H9 (cell line): ENCODE data around the gene TMEM117. TPM values are rescaled to one million over a fixed set of nuclear protein-coding genes. Genes with fewer than 3 reads are reported as not detected.

Source experiments
- DNase-seq: peaks from one replicate; pipeline ENCODE4 v3.0.0-alpha.2; 2017
- H2AFZ ChIP-seq: one replicate; pipeline ENCODE4 v1.6.1; 2013; ENCODE audit warnings: mild to moderate bottlenecking, low read length, control low read depth, moderate library complexity
- H2AK5ac ChIP-seq: 2 replicates; pipeline ENCODE4 v1.6.1; 2013; ENCODE audit warnings: low read length, control low read depth, mixed read lengths; ENCODE audit not compliant: insufficient read length
- H2BK120ac ChIP-seq: one replicate; pipeline ENCODE4 v1.6.1; 2013; ENCODE audit warnings: low read depth, mild to moderate bottlenecking, low read length, control low read depth, inconsistent platforms; ENCODE audit not compliant: poor library complexity, severe bottlenecking
- H2BK12ac ChIP-seq: 2 replicates; pipeline ENCODE4 v1.6.1; 2013; ENCODE audit warnings: low read length, control low read depth, mixed read lengths, low read depth; ENCODE audit not compliant: insufficient read length
- H2BK15ac ChIP-seq: 2 replicates; pipeline ENCODE4 v1.6.1; 2013; ENCODE audit warnings: low read depth, low read length, control low read depth
- H2BK20ac ChIP-seq: one replicate; pipeline ENCODE4 v1.6.1; 2013; ENCODE audit warnings: low read depth, mild to moderate bottlenecking, low read length, control low read depth, inconsistent platforms; ENCODE audit not compliant: poor library complexity, severe bottlenecking
- H2BK5ac ChIP-seq: 2 replicates; pipeline ENCODE4 v1.6.1; 2013; ENCODE audit warnings: low read length, control low read depth, mixed read lengths; ENCODE audit not compliant: insufficient read length
- H3K14ac ChIP-seq: 2 replicates; pipeline ENCODE4 v1.6.1; 2013; ENCODE audit warnings: low read length, control low read depth; ENCODE audit not compliant: insufficient read depth
- H3K18ac ChIP-seq: 2 replicates; pipeline ENCODE4 v1.6.1; 2013; ENCODE audit warnings: low read depth, mild to moderate bottlenecking, mixed read lengths, low read length, control low read depth; ENCODE audit not compliant: insufficient read length
- H3K23ac ChIP-seq: 2 replicates; pipeline ENCODE4 v1.6.1; 2013; ENCODE audit warnings: low read length, control low read depth, mixed read lengths, low read depth; ENCODE audit not compliant: insufficient read length
- H3K23me2 ChIP-seq: 2 replicates; pipeline ENCODE4 v1.6.1; 2013; ENCODE audit warnings: low read depth, mild to moderate bottlenecking, mixed read lengths, low read length, control low read depth; ENCODE audit not compliant: insufficient read length, poor library complexity, severe bottlenecking
- H3K27ac ChIP-seq: 2 replicates; pipeline ENCODE4 v1.5.1; 2013; ENCODE audit warnings: low read length, control low read depth, mixed read lengths, low read depth; ENCODE audit not compliant: insufficient read length
- H3K27me3 ChIP-seq: 2 replicates; pipeline ENCODE4 v1.6.1; 2013; ENCODE audit warnings: low read length, control low read depth, inconsistent platforms; ENCODE audit not compliant: insufficient read depth
- H3K4ac ChIP-seq: 2 replicates; pipeline ENCODE4 v1.6.1; 2013; ENCODE audit warnings: low read depth, mild to moderate bottlenecking, control low read depth, inconsistent platforms, low read length, moderate library complexity
- H3K4me1 ChIP-seq: 2 replicates; pipeline ENCODE4 v1.6.1; 2013; ENCODE audit warnings: low read length, control low read depth, inconsistent platforms; ENCODE audit not compliant: insufficient read depth
- H3K4me2 ChIP-seq: 2 replicates; pipeline ENCODE4 v1.6.1; 2013; ENCODE audit warnings: low read length, control low read depth, mixed read lengths; ENCODE audit not compliant: insufficient read length, insufficient read depth
- H3K56ac ChIP-seq: 2 replicates; pipeline ENCODE4 v1.6.1; 2013; ENCODE audit warnings: low read depth, mild to moderate bottlenecking, mixed read lengths, low read length, control low read depth; ENCODE audit not compliant: insufficient read length
- H3K79me1 ChIP-seq: 2 replicates; pipeline ENCODE4 v1.6.1; 2013; ENCODE audit warnings: low read depth, mild to moderate bottlenecking, moderate library complexity, low read length, control low read depth, inconsistent platforms; ENCODE audit not compliant: insufficient read depth, poor library complexity, severe bottlenecking
- H3K79me2 ChIP-seq: 2 replicates; pipeline ENCODE4 v1.6.1; 2013; ENCODE audit warnings: low read length, control low read depth, inconsistent platforms; ENCODE audit not compliant: insufficient read depth
- H3K9ac ChIP-seq: 2 replicates; pipeline ENCODE4 v1.6.1; 2013; ENCODE audit warnings: low read length, control low read depth, mixed read lengths; ENCODE audit not compliant: insufficient read length; ENCODE audit errors: extremely low read depth
- H3K9me3 ChIP-seq: one replicate; pipeline ENCODE4 v1.6.1; 2013; ENCODE audit warnings: low read depth, low read length, inconsistent platforms; ENCODE audit not compliant: control insufficient read depth
- H3T11ph ChIP-seq: one replicate; pipeline ENCODE4 v1.6.1; 2013; ENCODE audit warnings: mild to moderate bottlenecking, low read length, control low read depth, inconsistent platforms
- H4K20me1 ChIP-seq: one replicate; pipeline ENCODE4 v1.6.1; 2013; ENCODE audit not compliant: control insufficient read depth, insufficient read length, insufficient read depth
- H4K5ac ChIP-seq: 2 replicates; pipeline ENCODE4 v1.6.1; 2013; ENCODE audit warnings: low read depth, mild to moderate bottlenecking, mixed read lengths, low read length, control low read depth; ENCODE audit not compliant: insufficient read length
- H4K8ac ChIP-seq: replicated peaks from 2 replicates; pipeline ENCODE4 v1.6.1; 2013; ENCODE audit warnings: low read length, control low read depth, mixed read lengths, low read depth; ENCODE audit not compliant: insufficient read length
- H4K91ac ChIP-seq: 2 replicates; pipeline ENCODE4 v1.6.1; 2013; ENCODE audit warnings: low read depth, mild to moderate bottlenecking, moderate library complexity, mixed read lengths, low read length, control low read depth; ENCODE audit not compliant: insufficient read length
- H3K27ac Mint-ChIP-seq, 3 experiments: 2 replicates in 2 of 3; 3 replicates in 1 of 3; pipeline ENCODE4 v1.8.0; 2020 to 2021; ENCODE audit warnings: mixed read lengths in 3 of 3, mild to moderate bottlenecking in 1 of 3, moderate library complexity in 1 of 3
- H3K27me3 Mint-ChIP-seq: 2 replicates; pipeline ENCODE4 v1.8.0; 2021; ENCODE audit warnings: low read depth, mild to moderate bottlenecking, moderate library complexity, mixed read lengths
- H3K36me3 Mint-ChIP-seq, 3 experiments: 2 replicates in 2 of 3; 3 replicates in 1 of 3; pipeline ENCODE4 v1.8.0; 2020 to 2021; ENCODE audit warnings: low read depth in 3 of 3, mixed read lengths in 3 of 3; ENCODE audit not compliant: insufficient read depth in 1 of 3
- H3K4me1 Mint-ChIP-seq, 2 experiments: 2 replicates each; pipeline ENCODE4 v1.8.0; 2020; ENCODE audit warnings: mixed read lengths in 2 of 2
- H3K4me3 Mint-ChIP-seq, 2 experiments: 2 replicates in 1 of 2; 3 replicates in 1 of 2; pipeline ENCODE4 v1.8.0; 2020 to 2021; ENCODE audit warnings: mild to moderate bottlenecking in 2 of 2, mixed read lengths in 2 of 2, moderate library complexity in 1 of 2
- H3K9me3 Mint-ChIP-seq, 2 experiments: 2 replicates in 1 of 2; 3 replicates in 1 of 2; pipeline ENCODE4 v1.8.0; 2020; ENCODE audit warnings: mild to moderate bottlenecking in 2 of 2, mixed read lengths in 2 of 2, moderate library complexity in 1 of 2
- WGBS: extraction: QIAGEN DNeasy Blood & Tissue Kit; methylation state at CpG from one replicate; pipeline ENCODE4 v1.1.7; 2013; ENCODE audit warnings: missing lambda C conversion rate, low lambda C conversion rate, mixed read lengths; ENCODE audit not compliant: insufficient read length; ENCODE audit errors: extremely low coverage; 5-methylcytosine and 5-hydroxymethylcytosine counted together
- total RNA-seq: library from RNA; stranded (reverse); gene quantifications from 2 replicates; pipeline ENCODE4 v1.2.1, GENCODE V29; 2021
- TF ChIP-seq, protein P1 (sequence below): fragments of 200-600 bp; sonication (generic); conservative IDR thresholded peaks from 3 replicates; pipeline ENCODE4 v1.8.0; 2021; ENCODE audit warnings: antibody characterized with exemption, mild to moderate bottlenecking

TMEM117 gene
- total RNA-seq, 1 experiment from 2014 or later: 1.7 TPM

DNA sequence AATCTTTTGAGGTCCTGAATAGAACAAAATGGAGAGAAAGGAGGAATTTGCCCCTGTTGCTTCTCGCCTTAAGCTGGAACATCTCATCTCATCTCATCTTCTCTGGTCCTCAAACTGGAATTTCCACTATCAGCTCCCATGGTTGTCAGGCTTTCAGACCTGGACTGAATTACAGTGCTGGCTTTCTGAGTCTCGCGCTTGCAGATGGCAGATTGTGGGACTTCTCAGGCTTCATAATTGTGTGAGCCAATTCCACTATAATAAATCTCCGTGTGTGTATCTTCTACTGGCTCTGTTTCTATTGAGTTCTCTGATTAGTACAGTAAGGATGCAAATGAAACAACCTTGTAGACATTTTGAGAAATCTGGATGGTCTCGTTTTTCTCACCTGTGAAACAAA is 199.0 kb downstream of the TMEM117 start:
- H3K56ac ChIP-seq: no peak overlapping the region
- H2AFZ ChIP-seq: no peak overlapping the region
- no peaks in the 10 kb centered on the region for H3K9me3 ChIP-seq
- H2BK15ac ChIP-seq: no peak overlapping the region
- H3K27me3 ChIP-seq: no peaks in the 10 kb centered on the region
- no peak overlapping the region for H4K8ac ChIP-seq
- H3K23ac ChIP-seq: no peak overlapping the region
- H3K4me1 Mint-ChIP-seq: no peaks in the 10 kb centered on the region
- no peak overlapping the region for H3K27ac Mint-ChIP-seq
- H3K23me2 ChIP-seq: no peaks in the 10 kb centered on the region
- H3K4me2 ChIP-seq: no peak overlapping the region
- no peaks in the 10 kb centered on the region for H3K4me1 ChIP-seq
- no CpG with 5 or more reads among the region's 5 CpGs for WGBS
- no peaks in the 10 kb centered on the region for H3K79me1 ChIP-seq
- TF ChIP-seq, protein P1, sequence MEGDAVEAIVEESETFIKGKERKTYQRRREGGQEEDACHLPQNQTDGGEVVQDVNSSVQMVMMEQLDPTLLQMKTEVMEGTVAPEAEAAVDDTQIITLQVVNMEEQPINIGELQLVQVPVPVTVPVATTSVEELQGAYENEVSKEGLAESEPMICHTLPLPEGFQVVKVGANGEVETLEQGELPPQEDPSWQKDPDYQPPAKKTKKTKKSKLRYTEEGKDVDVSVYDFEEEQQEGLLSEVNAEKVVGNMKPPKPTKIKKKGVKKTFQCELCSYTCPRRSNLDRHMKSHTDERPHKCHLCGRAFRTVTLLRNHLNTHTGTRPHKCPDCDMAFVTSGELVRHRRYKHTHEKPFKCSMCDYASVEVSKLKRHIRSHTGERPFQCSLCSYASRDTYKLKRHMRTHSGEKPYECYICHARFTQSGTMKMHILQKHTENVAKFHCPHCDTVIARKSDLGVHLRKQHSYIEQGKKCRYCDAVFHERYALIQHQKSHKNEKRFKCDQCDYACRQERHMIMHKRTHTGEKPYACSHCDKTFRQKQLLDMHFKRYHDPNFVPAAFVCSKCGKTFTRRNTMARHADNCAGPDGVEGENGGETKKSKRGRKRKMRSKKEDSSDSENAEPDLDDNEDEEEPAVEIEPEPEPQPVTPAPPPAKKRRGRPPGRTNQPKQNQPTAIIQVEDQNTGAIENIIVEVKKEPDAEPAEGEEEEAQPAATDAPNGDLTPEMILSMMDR: no peak
- H3K14ac ChIP-seq: no peak overlapping the region
- H4K20me1 ChIP-seq: no peaks in the 10 kb centered on the region
- H3K36me3 Mint-ChIP-seq: peaks cover 0 to 8% (median 3%) of the 10 kb centered on the region in 3 experiments; a peak in 2 of 7 replicates
- no peak overlapping the region for H4K5ac ChIP-seq
- no peak overlapping the region for H3K18ac ChIP-seq
- H2BK120ac ChIP-seq: no peak overlapping the region
- no peak overlapping the region for H3K4ac ChIP-seq
- H4K91ac ChIP-seq: no peak overlapping the region
- no peak for DNase-seq
- H3K9ac ChIP-seq: no peak overlapping the region
- H2BK5ac ChIP-seq: no peak overlapping the region
- H3K4me3 Mint-ChIP-seq: no peak overlapping the region
- no peak overlapping the region for H2AK5ac ChIP-seq
- H3K9me3 Mint-ChIP-seq: peaks cover 5 to 31% of the 10 kb centered on the region in 2 experiments; a peak in 3 of 5 replicates
- H3K79me2 ChIP-seq: no peaks in the 10 kb centered on the region
- no peaks in the 10 kb centered on the region for H3K27me3 Mint-ChIP-seq
- H2BK20ac ChIP-seq: no peak overlapping the region
- no peak overlapping the region for H2BK12ac ChIP-seq
- no peak overlapping the region for H3T11ph ChIP-seq
- H3K27ac ChIP-seq: no peak overlapping the region
